ENCODE results near the gene MYO18A.
"Not testable (repeated sequence)": the region's sequence is repeated elsewhere in the genome, so short reads cannot be mapped to it uniquely, and the experiment has no call there.

Gene MYO18A

DNA sequence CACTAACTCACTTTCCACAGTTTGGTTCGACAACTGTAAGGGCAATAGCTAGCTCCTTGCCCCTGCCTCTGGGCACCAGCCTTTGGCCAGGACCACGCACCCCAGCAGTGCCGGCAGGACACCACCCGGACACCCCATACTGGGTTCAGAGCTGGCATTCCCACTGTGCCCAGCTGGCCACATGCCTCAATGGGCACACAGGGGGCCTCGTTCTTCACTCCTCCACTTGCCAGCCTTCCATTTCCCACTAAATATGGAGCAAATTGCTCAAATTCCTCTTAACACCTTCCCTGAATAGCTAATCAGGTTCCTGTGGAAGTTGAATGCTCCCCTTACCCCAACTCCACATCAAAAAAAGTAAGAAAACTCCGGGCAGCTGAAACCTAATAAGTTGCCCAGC, 84.8 kb downstream of the MYO18A start:
- FAIRE-seq, result no peak

DNA sequence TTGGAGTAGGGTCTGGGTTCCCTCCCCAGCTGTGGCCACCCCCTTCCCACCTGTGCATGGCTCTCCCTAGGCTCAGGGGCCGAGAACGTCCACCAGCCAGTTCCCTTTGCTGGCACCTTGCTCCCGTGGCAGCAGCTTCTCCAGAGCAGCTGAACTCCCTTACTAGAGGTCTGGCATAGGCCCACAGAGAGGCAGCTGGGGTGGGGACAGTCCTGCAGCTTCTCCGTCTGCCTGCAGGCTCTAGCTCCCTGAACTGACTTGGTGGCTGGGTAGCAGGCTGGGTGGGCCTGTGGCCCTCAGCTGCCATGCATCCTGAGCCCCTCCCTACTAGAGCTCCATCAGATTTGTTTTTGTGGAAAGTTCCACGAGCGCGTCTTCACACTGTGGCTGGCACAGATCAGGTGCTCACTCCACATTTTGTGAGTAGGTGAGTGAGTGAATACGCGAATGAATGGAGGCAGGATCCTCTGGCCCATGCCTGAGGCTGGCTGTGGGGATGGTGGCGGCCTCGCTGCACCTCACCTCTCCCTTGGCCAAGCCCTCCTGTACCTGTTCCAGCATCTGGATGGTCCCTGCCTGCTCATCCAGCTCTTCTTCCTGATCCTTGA, 86.0 kb downstream of the MYO18A start:
- no peak for FAIRE-seq

DNA sequence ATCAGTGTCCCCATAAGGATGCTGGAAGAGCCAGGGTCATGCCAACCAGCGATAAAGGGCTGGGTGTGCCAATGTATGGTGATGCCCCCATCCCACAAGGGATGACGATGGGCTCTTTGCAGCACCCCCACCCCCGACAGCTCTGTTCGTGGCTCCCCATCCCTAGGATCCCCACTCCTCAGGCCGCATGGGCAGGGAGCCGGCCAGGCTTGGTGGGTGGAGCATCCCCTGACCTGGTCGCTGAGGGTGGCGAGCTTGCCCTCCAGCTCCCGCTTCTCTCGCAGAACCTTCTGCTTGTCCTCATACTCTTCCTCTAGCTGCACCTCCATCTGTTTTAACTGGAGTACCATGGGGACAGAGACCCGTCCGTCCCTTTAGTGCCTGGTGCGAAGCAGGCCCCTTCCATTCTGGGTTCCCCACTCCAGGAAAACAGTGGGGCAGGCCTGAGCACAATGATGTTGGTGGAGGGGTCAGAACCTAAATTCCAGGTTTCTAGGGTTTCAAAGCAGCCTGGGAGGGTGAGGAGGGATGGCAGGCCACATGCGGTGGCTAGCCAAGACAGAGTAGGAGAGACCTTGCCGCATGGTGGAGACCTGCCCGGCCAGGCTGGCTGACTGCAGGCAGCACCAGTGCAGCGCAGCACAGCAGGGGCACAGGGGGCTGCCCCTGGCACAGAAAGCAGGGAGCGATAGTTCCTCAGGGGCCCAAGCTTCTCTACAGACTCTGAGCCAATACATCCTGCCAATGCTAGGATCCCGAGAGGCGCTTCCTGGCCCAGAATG, 86.9 kb downstream of the MYO18A start:
- FAIRE-seq, result no peak

DNA sequence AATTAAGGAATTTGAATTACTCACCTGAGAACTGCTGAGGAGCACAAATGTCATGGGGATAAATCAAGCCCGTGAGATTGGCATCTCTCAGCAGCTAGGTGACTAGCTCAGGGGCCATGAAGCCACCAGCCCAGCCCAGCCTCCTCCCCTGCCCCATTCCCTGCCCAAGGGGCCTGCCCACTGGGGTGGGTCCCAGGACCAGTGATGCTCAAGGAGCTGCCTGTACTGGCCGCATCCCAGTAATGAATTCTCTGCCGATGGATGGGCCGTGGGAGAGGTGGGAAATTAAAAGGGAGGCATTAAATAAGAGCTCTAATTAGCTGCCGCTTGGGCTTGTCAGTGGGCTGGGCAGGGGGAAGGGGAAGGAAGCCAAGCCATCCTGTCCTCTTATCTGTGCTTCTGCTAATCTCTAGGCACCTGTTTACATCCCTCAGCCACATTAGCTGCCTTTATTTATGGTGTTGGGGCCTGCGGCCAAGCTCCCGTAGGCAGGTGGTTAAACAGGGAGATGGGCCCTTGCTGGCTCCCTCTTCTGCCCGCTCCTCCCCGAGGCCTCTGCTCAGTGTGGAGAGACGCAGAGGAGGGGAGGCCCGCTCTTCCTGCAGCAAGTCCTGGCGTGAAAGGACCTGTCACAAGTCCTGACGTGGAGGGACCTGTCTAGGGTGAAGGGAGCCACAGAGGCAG, 88.5 kb downstream of the MYO18A start:
- no peak for FAIRE-seq

DNA sequence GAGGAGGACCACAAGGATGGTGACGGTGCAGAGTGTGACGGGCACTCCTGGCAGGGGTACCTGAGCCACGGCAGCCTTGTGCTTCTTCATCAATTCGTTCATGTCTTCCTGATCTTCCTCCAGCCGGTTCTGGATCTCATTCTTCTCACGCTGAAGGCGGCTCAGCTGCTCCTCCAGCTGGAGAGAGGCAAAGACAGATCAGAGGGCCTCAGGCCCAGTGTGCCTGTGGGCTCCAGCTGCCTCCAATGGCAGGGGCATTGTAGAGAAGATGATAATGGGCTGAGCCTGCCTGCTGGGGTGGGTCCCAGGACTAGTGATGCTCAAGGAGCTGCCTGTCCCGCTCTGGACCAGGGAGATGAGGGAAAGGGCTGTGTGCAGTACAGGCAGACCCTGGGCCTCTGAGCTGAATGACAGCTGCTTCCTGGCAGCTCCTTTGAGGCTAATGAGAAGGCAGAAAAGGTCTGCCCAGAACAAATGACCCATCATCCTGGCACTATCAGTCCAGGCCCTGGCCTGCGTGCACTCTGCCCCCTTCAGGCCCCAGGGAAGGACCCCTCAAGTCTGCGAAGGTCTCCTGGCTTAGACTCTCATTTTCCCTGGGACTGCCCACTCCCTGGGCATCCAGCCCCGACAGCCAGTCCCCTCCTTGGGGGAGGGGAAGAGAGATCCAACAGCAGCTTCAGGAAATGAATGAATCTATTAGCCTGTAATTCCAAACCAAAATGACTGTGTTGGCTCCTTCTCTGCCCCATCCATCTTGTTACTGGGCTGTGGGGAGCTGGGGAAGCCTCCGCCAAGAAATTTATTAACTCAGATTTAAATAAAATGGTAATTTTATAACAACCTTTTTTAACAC, 89.2 kb downstream of the MYO18A start:
- FAIRE-seq, result no peak

DNA sequence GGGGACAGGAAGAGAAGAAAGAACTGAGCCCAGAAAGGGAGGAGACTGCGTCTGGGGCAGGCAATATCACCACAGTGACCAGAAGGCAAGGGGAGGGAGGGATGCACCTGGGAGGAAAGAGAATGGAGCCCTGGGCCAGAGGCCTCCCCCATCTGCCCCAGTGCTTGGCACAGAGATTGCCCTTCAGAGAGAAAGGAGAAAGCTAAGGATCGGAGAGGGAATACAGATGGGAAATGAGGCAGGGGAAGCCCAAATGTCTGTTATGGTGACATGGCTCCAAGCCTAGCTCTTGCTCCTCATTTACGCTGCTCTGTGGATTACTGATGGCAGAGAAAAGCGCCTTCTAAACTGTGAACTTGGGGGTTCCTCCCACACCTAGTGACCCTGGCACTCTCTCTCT, 90.1 kb downstream of the MYO18A start:
- no peak for FAIRE-seq

DNA sequence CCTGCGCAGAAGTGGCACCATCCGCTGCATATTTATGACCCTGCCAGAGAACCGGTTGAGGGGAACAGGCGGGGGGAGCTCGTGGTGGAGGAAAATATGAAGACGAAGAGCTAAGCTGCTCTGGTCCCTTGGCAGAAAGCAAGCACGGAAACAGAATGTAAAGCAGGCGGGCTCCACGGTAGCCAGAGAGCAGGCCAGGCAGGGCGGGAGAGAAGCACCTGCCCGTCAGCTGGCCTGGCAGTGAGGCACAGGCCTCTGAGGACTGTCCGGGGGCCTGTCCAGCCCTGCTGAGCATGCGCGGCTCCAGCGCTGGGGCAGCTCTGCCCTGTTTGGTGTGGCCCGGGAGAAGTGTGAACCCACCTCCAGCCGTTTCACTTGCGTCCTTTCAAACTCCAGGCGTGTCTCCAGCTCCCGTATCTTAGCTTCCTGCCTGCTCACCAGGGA, 90.6 kb downstream of the MYO18A start:
- no peak for FAIRE-seq

DNA sequence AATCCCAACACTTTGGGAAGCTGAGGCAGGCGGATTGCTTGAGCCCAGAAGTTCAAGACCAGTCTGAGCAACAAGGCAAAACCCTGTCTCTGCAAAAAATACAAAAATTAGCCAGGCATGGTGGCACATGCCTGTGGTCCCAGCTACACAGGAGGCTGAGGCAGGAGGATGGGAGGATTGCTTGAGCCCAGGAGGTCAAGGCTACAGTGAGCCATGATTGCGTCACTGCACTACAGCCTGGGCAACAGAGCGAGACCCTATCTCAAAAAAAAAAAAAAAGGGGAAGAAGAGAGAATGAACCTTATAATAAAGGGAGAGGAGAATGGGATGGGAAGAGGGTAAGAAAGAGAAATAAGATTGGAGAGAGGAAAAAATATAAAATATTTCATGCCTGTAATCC, 91.4 kb downstream of the MYO18A start:
- not testable (repeated sequence) for FAIRE-seq

DNA sequence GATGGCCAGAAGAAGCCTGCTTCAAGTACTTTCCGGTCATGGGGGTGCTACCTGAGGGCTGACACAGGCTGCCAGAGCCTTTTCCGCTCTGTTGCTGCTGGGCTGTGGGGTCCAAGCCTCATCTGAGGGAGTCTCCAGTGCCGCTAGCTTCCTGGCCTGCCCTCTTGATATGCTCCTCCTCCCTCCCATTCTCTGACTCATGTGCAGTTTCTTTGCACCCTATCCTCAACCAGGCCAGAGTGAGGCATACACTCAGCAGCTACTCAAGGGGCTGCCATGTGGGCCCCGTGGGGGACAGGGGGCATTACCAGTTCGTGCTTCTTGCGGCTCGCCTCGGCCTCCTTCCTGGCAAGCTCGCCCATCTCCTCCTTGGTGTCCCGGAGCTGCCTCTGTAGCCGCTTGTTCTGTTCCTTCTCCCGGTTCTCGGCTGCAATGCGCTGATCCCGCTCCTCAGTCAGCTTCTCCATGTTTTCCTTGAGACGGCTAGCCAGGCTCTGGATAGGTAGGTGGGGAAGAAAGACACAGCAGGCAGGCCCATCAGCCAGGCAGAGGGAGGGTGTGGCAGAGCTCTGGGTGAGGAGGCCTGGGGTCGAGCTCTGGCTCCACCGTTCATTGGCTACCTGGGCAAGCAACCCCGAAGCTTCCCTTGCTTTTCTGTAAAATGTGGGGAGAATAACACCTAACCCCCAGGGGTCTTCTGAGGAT, 93.4 kb downstream of the MYO18A start:
- no peak for FAIRE-seq

DNA sequence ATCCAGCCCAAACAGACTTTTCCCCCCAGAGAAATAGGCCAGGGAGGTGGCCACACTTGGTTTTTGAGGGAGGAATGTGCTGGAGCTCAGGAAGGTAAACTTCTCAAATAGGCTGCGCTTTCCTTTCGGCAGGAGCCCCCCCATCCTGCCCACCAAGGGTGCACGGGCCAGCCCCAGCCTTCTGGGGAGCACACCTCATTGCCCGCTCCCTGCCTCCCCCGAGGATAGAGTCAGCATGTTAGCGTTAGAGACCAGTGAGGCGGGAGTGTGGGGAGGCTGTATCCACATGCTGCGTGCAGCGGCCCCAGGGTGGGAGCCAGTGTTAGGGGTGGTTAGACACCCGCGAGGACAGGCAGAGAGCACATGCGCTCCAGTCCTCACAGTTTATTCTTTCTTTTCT, 95.0 kb downstream of the MYO18A start:
- FAIRE-seq, result no peak

DNA sequence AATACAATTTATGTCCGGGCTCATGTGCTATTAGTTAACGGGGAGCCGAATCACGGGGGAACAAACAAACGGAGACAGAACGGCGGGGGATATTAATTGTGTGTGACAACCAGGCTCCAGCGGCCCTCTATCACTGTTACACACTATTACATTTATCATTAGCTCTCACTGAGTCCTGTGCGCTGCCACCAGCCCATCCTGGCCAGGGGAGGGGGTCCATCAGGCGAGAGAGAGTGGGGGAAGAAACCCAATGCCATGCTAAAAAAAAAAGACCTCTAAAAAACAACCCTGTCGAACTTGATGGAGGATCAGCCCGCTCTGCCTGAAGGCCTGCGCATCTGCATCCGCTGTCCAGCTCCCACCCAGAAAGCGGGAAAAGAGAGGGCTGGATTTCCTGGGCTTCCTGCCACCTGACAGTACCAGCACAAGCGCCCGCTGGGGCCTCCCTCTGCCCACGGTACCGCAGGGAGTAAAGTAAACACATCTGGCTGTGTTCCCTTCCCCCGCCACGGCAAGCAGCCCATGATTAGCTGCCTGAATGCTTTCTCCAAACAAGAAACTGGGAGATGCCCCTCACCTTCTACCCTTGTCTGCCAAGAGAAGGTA, 95.6 kb downstream of the MYO18A start:
- FAIRE-seq, result peak; percentile 56

DNA sequence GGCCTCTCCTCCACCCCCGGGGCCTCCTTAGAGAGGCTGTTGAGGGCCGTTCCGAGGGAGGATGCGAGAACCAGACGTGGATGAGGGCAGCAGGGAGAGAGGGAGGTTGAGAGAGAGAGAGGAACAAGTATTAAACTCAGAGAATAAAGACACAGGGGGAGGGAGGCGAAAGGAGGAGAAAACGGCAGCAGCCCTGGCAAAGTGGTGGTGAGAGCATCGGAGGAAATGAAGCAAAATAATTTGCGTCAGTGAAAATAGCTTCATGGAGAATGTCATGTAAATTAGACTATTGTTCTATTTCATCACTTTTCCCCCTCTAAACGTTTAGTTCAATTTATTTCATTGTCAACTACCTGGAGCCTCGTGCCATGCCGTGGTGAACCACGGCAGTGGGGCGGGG, 99.2 kb downstream of the MYO18A start:
- FAIRE-seq, result no peak

DNA sequence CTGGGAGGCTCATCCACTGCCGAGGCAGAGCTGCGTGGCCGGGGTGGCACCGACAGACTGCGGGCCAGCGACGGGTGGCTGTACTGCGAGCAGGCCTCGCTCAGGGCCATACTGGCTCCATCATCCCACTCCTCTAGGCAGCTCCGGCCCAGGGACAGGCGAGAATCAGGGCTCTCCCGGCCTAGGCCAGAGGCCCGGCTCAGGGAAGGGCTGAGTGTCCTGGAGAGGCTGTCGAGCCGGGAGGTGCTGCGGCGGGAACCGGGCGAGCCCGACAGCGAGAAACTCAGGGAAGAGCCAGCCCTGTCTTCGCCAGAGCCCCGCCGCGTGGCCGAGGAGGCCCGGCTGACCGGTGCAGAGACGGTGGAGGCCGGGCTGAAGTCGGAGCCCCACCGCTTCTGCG, 99.9 kb downstream of the MYO18A start:
- FAIRE-seq, result no peak

DNA sequence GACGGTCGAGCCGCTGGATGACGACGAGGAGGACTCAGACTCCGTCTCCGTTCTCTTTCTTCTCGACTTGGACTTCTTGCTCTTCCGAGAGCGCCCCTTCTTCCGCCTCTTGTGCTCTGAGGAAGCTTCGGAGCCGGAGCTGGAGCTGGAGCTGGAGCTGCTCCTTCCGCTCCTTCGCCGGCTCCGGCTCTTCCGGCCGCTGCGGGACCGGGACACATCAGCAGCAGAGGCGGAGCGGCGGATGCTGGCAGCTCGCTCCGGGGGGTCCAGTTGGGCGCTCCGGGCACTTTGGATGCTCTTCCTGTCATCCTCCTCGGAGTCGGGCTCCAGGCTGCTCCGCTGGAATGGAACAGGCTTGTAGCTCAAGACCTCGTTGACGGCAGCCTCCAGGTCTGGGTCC, 100.3 kb downstream of the MYO18A start:
- FAIRE-seq, result no peak

DNA sequence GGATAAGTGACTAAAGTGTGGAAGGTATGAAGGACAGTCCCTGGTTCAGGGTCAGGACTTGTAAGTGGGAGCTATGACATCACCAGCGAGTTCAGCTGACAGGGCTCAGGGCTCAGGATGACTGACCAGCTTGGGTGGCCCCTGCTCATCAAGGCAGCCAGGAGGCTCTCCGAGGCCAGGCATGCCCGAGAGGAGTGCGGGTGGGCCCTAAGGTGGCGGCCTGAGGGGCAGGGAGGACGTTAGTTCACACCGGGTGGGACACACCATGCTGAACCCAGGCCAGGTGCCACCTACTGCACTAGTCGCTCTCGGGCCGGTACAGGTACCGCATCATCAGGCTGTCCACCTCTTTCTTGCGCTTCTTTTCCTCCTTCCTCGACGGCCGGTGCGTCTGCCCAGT, 100.8 kb downstream of the MYO18A start:
- FAIRE-seq, result no peak

DNA sequence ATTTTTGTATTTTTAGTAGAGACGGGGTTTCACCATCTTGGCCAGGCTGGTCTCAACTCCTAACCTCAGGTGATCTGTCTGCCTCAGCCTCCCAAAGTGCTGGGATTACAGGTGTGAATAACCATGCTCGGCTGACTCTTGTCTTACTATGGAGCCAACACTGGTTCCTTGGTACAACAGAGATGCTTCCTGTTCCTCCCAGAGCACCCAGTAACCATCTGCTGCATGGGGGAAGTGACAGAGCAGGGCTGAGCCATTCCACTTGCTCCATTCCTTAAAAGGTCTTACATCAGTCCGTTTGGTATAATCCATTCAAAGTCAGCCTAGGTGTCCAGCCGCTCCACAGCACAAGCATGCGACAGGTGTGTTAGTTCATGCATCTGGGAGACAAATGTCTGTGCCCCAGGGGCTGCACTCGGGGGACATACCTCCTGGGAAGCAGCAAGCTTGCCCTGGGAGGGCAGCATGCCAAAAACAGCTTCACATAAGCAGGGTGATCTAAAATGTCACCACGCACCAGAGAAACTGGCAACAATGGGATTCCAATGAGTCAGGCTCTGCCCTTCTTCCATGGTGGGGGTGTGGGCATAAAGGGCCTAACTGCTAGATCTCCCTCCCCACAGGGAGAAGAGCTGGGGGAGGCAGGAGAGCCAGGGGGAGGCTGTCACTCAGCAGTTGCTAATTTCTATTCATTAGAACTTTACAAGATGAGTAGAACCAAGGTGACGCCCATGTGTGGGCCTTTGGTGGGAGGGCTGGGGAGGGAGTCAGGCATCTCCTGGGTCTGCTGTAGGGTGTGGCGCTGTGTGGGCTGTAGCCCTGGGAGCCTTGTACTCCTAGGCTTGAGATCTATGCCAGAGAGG, 101.8 kb downstream of the MYO18A start:
- FAIRE-seq, result no peak

DNA sequence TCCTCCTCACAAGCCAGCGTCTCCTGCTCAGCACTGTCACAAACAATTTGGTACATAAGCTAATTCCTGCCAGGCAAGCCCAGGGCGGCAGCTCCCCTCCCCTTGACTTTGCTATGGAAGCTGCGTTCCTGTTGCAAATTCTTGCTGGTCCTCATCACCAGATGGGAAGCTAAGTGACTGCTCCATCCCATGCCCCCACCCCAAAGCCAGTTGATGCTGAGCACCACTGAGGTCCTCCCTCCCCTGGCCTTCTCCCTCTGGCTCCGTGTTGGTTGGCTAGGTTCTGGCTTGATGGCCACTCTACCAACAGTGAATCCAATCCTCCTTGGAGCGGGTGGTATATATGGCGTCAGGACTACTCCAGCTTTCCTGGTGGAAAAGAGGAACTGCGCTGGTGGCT, 102.9 kb downstream of the MYO18A start:
- FAIRE-seq, result no peak

DNA sequence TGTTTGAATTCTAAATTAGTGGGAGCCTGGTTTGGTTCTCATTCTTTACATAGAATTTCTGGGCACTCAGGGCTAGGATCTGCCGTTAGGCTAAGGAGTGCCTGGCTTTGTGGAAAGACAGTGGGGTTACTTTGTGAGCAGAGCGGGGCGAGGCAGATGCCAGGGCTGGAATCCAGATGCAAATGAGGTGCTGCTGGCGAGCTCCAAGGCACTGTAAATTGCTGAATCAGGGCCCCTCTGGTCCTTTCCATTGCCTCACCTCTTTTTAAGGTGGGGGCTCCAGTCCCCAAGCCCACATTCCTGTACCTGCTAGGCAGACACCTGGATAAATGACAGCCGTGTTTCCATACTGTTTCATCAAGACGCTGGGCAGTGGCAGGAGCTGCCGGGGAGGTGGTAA, 103.5 kb downstream of the MYO18A start:
- FAIRE-seq, result no peak

DNA sequence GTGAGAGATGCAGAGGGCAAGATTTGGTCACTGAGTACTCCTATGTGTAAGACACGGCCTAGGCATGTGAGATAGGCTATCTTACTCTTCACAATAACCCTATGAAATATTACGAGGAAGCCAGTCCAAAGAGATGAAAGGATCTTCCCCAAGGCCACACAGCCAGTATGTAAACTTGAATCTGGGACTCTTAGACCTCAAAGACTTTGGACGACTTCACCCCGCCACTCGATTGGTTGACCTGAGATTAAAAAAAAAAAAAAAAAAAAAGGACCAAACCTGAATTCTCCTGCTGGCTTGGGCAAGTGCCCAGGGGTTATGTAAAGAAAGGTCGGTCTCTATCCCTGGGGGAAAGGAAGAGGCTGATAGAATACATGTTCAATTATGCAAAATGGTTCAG, 104.1 kb downstream of the MYO18A start:
- FAIRE-seq, result no peak

DNA sequence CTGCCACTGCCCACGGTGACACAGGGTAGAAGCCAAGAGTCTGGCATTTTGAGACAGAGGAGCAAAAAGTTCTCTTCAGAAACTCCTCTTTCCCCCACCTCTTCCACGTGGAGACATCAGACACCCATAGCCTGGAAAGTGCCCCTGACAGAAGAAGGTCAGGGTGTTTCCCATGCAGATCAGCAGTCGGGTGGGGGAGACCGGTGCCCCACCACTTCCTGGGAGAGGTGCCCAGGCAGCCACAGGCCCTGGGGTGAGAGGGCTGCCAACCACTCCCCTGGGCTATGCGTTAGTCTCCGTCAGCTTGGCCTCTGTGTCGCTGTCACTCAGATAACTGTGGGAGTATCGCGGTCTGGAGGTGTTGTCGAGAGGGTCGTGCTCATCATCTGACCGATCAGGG, 105.7 kb downstream of the MYO18A start:
- FAIRE-seq, result no peak

DNA sequence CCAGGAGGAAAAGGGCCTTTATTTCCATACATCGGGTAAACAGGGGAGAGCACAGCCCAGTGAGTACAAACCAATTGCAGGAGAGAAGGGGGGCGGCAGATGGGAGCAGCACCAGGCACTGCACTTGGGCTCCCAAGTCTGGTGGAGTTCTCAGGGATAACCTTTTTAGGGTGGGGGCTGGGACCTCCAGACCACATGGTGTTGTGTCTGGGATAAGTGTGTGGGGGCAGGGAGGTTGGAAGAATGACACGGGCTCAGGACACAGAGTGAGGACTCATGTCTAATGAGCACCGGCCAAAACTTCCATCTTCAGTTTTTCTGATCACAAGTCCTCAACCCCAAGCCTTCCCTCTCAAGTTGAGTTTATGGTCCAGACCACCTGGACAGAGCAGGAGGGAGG, 106.7 kb downstream of the MYO18A start:
- no peak for FAIRE-seq
